Bronchial epithelial cell (primary cell): ENCODE measurements around the gene MPZ. TPM values are rescaled to one million over a fixed set of nuclear protein-coding genes. Genes with fewer than 3 reads are reported as not detected.
"Not testable (repeated sequence)": the region's sequence is repeated elsewhere in the genome, so short reads cannot be mapped to it uniquely, and the experiment has no call there.

Experiments
- DNase-seq: peaks from one replicate; pipeline ENCODE4 v3.0.0-alpha.2; 2010; ENCODE audit warnings: low read depth
- FAIRE-seq: peaks from 2 replicates; lab custom pipeline; 2011; peaks lifted over from hg19 to GRCh38; lab: Jason Lieb, UNC
- H3K27me3 ChIP-seq: 2 replicates; pipeline ENCODE4 v1.5.1; 2011; ENCODE audit warnings: low read length; ENCODE audit not compliant: control insufficient read depth, insufficient read depth
- H3K36me3 ChIP-seq: 2 replicates; pipeline ENCODE4 v1.5.1; 2011; ENCODE audit warnings: low read length; ENCODE audit not compliant: control insufficient read depth, insufficient read depth
- H3K4me3 ChIP-seq: 2 replicates; pipeline ENCODE4 v1.5.1; 2011; ENCODE audit warnings: mild to moderate bottlenecking, low read depth, low read length, control low read depth
- total RNA-seq: library from RNA; depleted of rRNA; stranded (reverse); fragments of >200 nt; gene quantifications from 2 replicates; pipeline ENCODE4 v1.2.1, GENCODE V29; 2014

MPZ gene
- total RNA-seq, 1 donor from 2014 or later = under 0.01 TPM

GRCh38 chr1:161255302-161255701 is 54.5 kb downstream of the MPZ start:
- H3K27me3 ChIP-seq, H3K36me3 ChIP-seq, H3K4me3 ChIP-seq, DNase-seq, FAIRE-seq: not testable (repeated sequence)

Other genes with a start within 250 kb of the MPZ start
- 1.3 and 3.1 TPM in 2 replicates for gene ARHGAP30, start 240.1 kb downstream of the MPZ start, total RNA-seq
- gene NECTIN4, start 220.4 kb downstream of the MPZ start, total RNA-seq = 108 and 200 TPM in 2 replicates
- gene KLHDC9, start 211.6 kb downstream of the MPZ start, total RNA-seq = 1.3 and 5.0 TPM in 2 replicates
- 204 and 224 TPM in 2 replicates for gene PFDN2, start 191.9 kb downstream of the MPZ start, total RNA-seq
- 40.5 and 58.2 TPM in 2 replicates for gene NIT1, start 191.9 kb downstream of the MPZ start, total RNA-seq
- 26.9 and 31.9 TPM in 2 replicates for gene DEDD, start 177.3 kb downstream of the MPZ start, total RNA-seq
- gene UFC1, start 156.0 kb downstream of the MPZ start, total RNA-seq = 93.5 and 94.3 TPM in 2 replicates
- gene USP21, start 150.5 kb downstream of the MPZ start, total RNA-seq = 3.9 and 4.7 TPM in 2 replicates
- 10.0 and 11.0 TPM in 2 replicates for gene PPOX, start 143.5 kb downstream of the MPZ start, total RNA-seq
- gene B4GALT3, start 132.5 kb downstream of the MPZ start, total RNA-seq = 11.5 and 12.9 TPM in 2 replicates
- under 0.01 TPM in 1 of 2 replicates, not detected in the other for gene ADAMTS4, start 110.9 kb downstream of the MPZ start, total RNA-seq
- gene NDUFS2, start 107.6 kb downstream of the MPZ start, total RNA-seq = 131 and 132 TPM in 2 replicates
- 0.26 TPM in 2 replicates for gene FCER1G, start 94.7 kb downstream of the MPZ start, total RNA-seq
- gene APOA2, start 86.3 kb downstream of the MPZ start, total RNA-seq = not detected in 2 replicates
- gene TOMM40L, start 83.9 kb downstream of the MPZ start, total RNA-seq = 7.8 and 10.8 TPM in 2 replicates
- gene NR1I3, start 71.8 kb downstream of the MPZ start, total RNA-seq = not detected in 2 replicates
- 0.26 and 3.5 TPM in 2 replicates for gene PCP4L1, start 51.2 kb downstream of the MPZ start, total RNA-seq
- 14.8 and 15.0 TPM in 2 replicates for gene SDHC, start 4.4 kb upstream of the MPZ start, total RNA-seq
- gene CFAP126, start 57.9 kb upstream of the MPZ start, total RNA-seq = not detected in 2 replicates
- gene FCGR2A, start 195.5 kb upstream of the MPZ start, total RNA-seq = not detected in 2 replicates
- gene HSPA6, start 214.6 kb upstream of the MPZ start, total RNA-seq = 1.6 and 1.7 TPM in 2 replicates
- not detected in 2 replicates for gene FCGR3A, start 239.8 kb upstream of the MPZ start, total RNA-seq